ENCODE data around the gene KCNJ5.

GRCh38 chr11:128931668-128932067 lies 40.5 kb downstream of the KCNJ5 start:
- TF ChIP-seq CTCF (IDR thresholded peaks at IDR 0.05) (no peak), POLR2AphosphoS5 (IDR thresholded peaks at IDR 0.05) (no peak), EP300 (IDR thresholded peaks at IDR 0.05) (no peak)
